ENCODE results near the gene SLC25A42. TPM values are rescaled to one million over a fixed set of nuclear protein-coding genes. Genes with fewer than 3 reads are reported as not detected.
A peak's percentile ranks its signal among the peaks of the same experiment; 100 is the strongest.

SLC25A42 gene
- total and polyA plus RNA-seq, 2 of the 13 experiments (the other 11 are each of a cell fraction or from before 2014, with no cell fraction given) = 12.8 to 18.3 TPM

DNA sequence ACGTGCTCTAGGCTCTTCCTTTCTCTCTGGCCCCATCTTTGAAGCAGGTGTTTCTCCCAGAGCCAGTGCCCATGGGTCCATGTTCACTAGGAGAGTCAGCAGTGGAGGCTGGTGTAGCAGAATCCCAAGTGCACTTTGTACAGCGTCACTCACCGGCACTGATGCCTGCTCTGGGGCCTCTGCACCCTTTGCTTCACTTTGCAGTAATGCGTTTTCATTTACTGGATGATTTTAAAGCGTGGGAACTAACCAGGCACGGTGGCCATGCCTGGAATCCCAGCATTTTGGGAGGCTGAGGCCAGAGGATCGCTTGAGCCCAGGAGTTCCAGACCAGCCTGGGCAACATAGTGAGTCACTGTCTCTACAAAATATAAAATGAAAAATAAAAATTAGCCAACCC is 30.7 kb downstream of the SLC25A42 start (continued):
- TF ChIP-seq, protein P1, sequence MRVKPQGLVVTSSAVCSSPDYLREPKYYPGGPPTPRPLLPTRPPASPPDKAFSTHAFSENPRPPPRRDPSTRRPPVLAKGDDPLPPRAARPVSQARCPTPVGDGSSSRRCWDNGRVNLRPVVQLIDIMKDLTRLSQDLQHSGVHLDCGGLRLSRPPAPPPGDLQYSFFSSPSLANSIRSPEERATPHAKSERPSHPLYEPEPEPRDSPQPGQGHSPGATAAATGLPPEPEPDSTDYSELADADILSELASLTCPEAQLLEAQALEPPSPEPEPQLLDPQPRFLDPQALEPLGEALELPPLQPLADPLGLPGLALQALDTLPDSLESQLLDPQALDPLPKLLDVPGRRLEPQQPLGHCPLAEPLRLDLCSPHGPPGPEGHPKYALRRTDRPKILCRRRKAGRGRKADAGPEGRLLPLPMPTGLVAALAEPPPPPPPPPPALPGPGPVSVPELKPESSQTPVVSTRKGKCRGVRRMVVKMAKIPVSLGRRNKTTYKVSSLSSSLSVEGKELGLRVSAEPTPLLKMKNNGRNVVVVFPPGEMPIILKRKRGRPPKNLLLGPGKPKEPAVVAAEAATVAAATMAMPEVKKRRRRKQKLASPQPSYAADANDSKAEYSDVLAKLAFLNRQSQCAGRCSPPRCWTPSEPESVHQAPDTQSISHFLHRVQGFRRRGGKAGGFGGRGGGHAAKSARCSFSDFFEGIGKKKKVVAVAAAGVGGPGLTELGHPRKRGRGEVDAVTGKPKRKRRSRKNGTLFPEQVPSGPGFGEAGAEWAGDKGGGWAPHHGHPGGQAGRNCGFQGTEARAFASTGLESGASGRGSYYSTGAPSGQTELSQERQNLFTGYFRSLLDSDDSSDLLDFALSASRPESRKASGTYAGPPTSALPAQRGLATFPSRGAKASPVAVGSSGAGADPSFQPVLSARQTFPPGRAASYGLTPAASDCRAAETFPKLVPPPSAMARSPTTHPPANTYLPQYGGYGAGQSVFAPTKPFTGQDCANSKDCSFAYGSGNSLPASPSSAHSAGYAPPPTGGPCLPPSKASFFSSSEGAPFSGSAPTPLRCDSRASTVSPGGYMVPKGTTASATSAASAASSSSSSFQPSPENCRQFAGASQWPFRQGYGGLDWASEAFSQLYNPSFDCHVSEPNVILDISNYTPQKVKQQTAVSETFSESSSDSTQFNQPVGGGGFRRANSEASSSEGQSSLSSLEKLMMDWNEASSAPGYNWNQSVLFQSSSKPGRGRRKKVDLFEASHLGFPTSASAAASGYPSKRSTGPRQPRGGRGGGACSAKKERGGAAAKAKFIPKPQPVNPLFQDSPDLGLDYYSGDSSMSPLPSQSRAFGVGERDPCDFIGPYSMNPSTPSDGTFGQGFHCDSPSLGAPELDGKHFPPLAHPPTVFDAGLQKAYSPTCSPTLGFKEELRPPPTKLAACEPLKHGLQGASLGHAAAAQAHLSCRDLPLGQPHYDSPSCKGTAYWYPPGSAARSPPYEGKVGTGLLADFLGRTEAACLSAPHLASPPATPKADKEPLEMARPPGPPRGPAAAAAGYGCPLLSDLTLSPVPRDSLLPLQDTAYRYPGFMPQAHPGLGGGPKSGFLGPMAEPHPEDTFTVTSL (CRISPR knock-in tag; IDR thresholded peaks at IDR 0.05; ENCODE audit: borderline replicate concordance) = 0 out of 2 replicates have a peak, but pooled peaks have one; percentile 17
- TF ChIP-seq, protein P2, sequence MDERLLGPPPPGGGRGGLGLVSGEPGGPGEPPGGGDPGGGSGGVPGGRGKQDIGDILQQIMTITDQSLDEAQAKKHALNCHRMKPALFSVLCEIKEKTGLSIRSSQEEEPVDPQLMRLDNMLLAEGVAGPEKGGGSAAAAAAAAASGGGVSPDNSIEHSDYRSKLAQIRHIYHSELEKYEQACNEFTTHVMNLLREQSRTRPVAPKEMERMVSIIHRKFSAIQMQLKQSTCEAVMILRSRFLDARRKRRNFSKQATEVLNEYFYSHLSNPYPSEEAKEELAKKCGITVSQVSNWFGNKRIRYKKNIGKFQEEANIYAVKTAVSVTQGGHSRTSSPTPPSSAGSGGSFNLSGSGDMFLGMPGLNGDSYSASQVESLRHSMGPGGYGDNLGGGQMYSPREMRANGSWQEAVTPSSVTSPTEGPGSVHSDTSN (CRISPR knock-in tag; IDR thresholded peaks at IDR 0.05) = 0 out of 2 replicates have a peak, but pooled peaks have one; percentile 30
- 0 out of 2 replicates have a peak, but pooled peaks have one; percentile 21 for TF ChIP-seq SALL1 (CRISPR knock-in tag; IDR thresholded peaks at IDR 0.05)
- TF ChIP-seq, protein P3, sequence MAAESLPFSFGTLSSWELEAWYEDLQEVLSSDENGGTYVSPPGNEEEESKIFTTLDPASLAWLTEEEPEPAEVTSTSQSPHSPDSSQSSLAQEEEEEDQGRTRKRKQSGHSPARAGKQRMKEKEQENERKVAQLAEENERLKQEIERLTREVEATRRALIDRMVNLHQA (CRISPR knock-in tag; IDR thresholded peaks at IDR 0.05) = no peak
- TF ChIP-seq ZNF598 (CRISPR knock-in tag; IDR thresholded peaks at IDR 0.05; ENCODE audit: borderline replicate concordance) = no peak
- TF ChIP-seq, protein P4, sequence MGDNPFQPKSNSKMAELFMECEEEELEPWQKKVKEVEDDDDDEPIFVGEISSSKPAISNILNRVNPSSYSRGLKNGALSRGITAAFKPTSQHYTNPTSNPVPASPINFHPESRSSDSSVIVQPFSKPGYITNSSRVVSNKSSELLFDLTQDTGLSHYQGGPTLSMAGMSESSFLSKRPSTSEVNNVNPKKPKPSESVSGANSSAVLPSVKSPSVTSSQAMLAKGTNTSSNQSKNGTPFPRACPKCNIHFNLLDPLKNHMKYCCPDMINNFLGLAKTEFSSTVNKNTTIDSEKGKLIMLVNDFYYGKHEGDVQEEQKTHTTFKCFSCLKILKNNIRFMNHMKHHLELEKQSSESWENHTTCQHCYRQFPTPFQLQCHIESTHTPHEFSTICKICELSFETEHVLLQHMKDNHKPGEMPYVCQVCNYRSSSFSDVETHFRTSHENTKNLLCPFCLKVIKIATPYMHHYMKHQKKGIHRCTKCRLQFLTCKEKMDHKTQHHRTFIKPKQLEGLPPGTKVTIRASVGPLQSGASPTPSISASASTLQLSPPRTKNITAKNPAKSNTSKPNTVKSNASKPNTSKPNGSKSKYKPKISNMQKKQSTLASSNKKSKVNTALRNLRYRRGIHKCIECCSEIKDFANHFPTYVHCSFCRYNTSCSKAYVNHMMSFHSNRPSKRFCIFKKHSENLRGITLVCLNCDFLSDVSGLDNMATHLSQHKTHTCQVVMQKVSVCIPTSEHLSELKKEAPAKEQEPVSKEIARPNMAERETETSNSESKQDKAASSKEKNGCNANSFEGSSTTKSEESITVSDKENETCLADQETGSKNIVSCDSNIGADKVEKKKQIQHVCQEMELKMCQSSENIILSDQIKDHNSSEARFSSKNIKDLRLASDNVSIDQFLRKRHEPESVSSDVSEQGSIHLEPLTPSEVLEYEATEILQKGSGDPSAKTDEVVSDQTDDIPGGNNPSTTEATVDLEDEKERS (CRISPR knock-in tag; IDR thresholded peaks at IDR 0.05) = 0 out of 2 replicates have a peak, but pooled peaks have one; percentile 22
- TF ChIP-seq ZNF501 (CRISPR knock-in tag; IDR thresholded peaks at IDR 0.05) = no peak; the same call in 1 of the 2 replicates
- TF ChIP-seq, protein P5, sequence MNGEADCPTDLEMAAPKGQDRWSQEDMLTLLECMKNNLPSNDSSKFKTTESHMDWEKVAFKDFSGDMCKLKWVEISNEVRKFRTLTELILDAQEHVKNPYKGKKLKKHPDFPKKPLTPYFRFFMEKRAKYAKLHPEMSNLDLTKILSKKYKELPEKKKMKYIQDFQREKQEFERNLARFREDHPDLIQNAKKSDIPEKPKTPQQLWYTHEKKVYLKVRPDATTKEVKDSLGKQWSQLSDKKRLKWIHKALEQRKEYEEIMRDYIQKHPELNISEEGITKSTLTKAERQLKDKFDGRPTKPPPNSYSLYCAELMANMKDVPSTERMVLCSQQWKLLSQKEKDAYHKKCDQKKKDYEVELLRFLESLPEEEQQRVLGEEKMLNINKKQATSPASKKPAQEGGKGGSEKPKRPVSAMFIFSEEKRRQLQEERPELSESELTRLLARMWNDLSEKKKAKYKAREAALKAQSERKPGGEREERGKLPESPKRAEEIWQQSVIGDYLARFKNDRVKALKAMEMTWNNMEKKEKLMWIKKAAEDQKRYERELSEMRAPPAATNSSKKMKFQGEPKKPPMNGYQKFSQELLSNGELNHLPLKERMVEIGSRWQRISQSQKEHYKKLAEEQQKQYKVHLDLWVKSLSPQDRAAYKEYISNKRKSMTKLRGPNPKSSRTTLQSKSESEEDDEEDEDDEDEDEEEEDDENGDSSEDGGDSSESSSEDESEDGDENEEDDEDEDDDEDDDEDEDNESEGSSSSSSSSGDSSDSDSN (CRISPR knock-in tag; IDR thresholded peaks at IDR 0.05) = 0 out of 2 replicates have a peak, but pooled peaks have one; percentile 14
- no peak for TF ChIP-seq NFRKB (IDR thresholded peaks at IDR 0.05)
- TF ChIP-seq RXRB (CRISPR knock-in tag; IDR thresholded peaks at IDR 0.05; ENCODE audit: borderline replicate concordance) = 0 out of 2 replicates have a peak, but pooled peaks have one; percentile 19
- 0 out of 2 replicates have a peak, but pooled peaks have one; percentile 31 for TF ChIP-seq ZNF556 (CRISPR knock-in tag; IDR thresholded peaks at IDR 0.05; ENCODE audit: borderline replicate concordance)
- no peak for TF ChIP-seq ZBTB8A (CRISPR knock-in tag; IDR thresholded peaks at IDR 0.05; ENCODE audit: borderline replicate concordance, low read depth)
- no peak for TF ChIP-seq NR2F2 (IDR thresholded peaks at IDR 0.05; ENCODE audit: borderline replicate concordance, low read depth)
- no peak for TF ChIP-seq LCORL (IDR thresholded peaks at IDR 0.05)
- TF ChIP-seq LCORL (CRISPR knock-in tag; IDR thresholded peaks at IDR 0.05) = peak; percentile 61; the same call in 1 of the 2 replicates
- no peak for TF ChIP-seq ZNF460 (CRISPR knock-in tag; IDR thresholded peaks at IDR 0.05; ENCODE audit: borderline replicate concordance)
- 0 out of 2 replicates have a peak, but pooled peaks have one; percentile 7 for TF ChIP-seq SMC3 (IDR thresholded peaks at IDR 0.05; ENCODE audit: low read length)
- peak; percentile 60; the same call in 1 of the 2 replicates for TF ChIP-seq HDAC1 (CRISPR knock-in tag; IDR thresholded peaks at IDR 0.05)

Data from HepG2 (cell line).